Spleen (tissue), 7 donors: Measurements from ENCODE around the gene RNF126.

Experiments
- POLR2A ChIP-seq, 3 donors: fragments of 450-650 bp; IDR thresholded peaks; one replicate each; pipeline ENCODE4 v1.5.1; 2017; ENCODE audit warnings: antibody characterized with exemption in 3 of 3, mild to moderate bottlenecking in 1 of 3
- POLR2AphosphoS5 ChIP-seq, 3 donors: sonication (generic); formaldehyde crosslinking; IDR thresholded peaks; one replicate each; pipeline ENCODE4 v1.5.1; 2017; ENCODE audit warnings: antibody characterized with exemption in 3 of 3
- TF ChIP-seq, protein P1 (sequence below), 11 experiments: fragments of 200-600 bp in 7 of 11; fragments of 450-650 bp in 4 of 11; sonication (generic) in 4 of 11; IDR thresholded peaks in 8 of 11; conservative IDR thresholded peaks in 3 of 11; 1 replicate in 7 of 11; 2 replicates in 4 of 11; pipeline versions ENCODE4 v1.4.0 to v1.8.0; 2016 to 2021; ENCODE audit warnings: antibody characterized with exemption in 11 of 11, inconsistent platforms in 4 of 11, mild to moderate bottlenecking in 1 of 11
- donor health status: DM: no; HTN: no; CAD: no; lungs with moderate emphysema.
- donor health status: DM: no; HTN: no; CAD: no.
- donor health status: DM: no; HTN: no; CAD: no.

DNA sequence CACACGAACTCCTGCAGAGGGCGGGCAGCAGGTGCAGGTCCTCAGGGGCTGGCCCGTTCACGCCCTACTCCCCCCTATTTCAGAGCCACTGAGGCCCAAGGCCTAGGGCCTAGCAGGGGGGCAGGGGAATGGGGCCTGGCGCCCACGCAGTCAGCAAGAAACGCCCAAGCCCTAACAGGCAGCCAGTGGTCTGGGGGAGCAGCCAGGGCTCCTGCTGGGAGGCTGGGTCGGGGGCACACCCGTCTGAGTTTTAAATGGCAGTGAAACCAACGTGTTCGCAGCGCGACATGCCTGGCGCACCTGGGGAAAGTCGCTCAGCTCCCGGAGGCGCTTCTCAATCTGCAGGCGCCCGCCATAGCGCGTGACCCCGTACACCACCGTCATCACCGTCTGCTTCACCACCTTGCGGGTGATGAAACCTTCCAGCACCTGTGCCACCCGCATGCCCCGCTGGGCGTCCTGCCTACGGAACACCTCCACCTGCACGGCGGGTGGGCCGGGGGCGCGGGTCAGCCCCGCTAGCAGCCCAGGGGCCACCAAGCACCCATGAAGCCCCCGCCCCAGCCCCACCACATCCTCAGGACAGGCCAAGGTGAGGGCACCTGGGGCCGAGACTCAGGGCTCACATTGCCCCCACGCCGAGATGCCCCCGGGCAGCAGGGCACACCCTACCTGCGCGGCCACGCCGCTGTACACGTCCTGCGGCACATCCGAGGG lies 43.6 kb downstream of the RNF126 start:
- TF ChIP-seq, protein P1, sequence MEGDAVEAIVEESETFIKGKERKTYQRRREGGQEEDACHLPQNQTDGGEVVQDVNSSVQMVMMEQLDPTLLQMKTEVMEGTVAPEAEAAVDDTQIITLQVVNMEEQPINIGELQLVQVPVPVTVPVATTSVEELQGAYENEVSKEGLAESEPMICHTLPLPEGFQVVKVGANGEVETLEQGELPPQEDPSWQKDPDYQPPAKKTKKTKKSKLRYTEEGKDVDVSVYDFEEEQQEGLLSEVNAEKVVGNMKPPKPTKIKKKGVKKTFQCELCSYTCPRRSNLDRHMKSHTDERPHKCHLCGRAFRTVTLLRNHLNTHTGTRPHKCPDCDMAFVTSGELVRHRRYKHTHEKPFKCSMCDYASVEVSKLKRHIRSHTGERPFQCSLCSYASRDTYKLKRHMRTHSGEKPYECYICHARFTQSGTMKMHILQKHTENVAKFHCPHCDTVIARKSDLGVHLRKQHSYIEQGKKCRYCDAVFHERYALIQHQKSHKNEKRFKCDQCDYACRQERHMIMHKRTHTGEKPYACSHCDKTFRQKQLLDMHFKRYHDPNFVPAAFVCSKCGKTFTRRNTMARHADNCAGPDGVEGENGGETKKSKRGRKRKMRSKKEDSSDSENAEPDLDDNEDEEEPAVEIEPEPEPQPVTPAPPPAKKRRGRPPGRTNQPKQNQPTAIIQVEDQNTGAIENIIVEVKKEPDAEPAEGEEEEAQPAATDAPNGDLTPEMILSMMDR (IDR thresholded peaks at IDR 0.05 in 8 of 11, conservative IDR thresholded peaks at IDR 0.05 in 3 of 11): no peak
- TF ChIP-seq POLR2AphosphoS5 (IDR thresholded peaks at IDR 0.05) (no peak), POLR2A (IDR thresholded peaks at IDR 0.05) (no peak)
